Mesendoderm (in vitro differentiated cells): Measurements from ENCODE around the gene NOL6.

ENCODE experiments used
- DNase-seq: peaks from one replicate; pipeline ENCODE4 v3.0.0; 2013
- H2AK5ac ChIP-seq: 2 replicates; pipeline ENCODE4 v1.6.1; 2013; ENCODE audit warnings: low read length, inconsistent platforms
- H2BK120ac ChIP-seq: 2 replicates; pipeline ENCODE4 v1.6.1; 2013; ENCODE audit warnings: low read depth, mild to moderate bottlenecking, low read length, moderate library complexity, mixed read lengths
- H2BK15ac ChIP-seq: replicated peaks from 2 replicates; pipeline ENCODE4 v1.6.1; 2013; ENCODE audit warnings: low read depth, mild to moderate bottlenecking, moderate library complexity
- H2BK5ac ChIP-seq: 2 replicates; pipeline ENCODE4 v1.6.1; 2013; ENCODE audit warnings: low read length, inconsistent platforms
- H3K18ac ChIP-seq: 2 replicates; pipeline ENCODE4 v1.6.1; 2013; ENCODE audit warnings: mild to moderate bottlenecking, low read length, mixed read lengths
- H3K23ac ChIP-seq: one replicate; pipeline ENCODE4 v1.6.1; 2013; ENCODE audit warnings: low read length
- H3K27ac ChIP-seq: 2 replicates; pipeline ENCODE4 v1.5.1; 2013; ENCODE audit warnings: low read depth, mild to moderate bottlenecking, inconsistent platforms, low read length, moderate library complexity
- H3K27me3 ChIP-seq: 2 replicates; pipeline ENCODE4 v1.6.1; 2013; ENCODE audit warnings: low read length, control low read depth, mild to moderate bottlenecking, inconsistent platforms; ENCODE audit not compliant: insufficient read depth, poor library complexity
- H3K36me3 ChIP-seq: 2 replicates; pipeline ENCODE4 v1.6.1; 2013; ENCODE audit warnings: low read length, inconsistent platforms; ENCODE audit not compliant: control insufficient read depth, insufficient read depth
- H3K4ac ChIP-seq: one replicate; pipeline ENCODE4 v1.6.1; 2013; ENCODE audit warnings: low read depth, mild to moderate bottlenecking, low read length, moderate library complexity
- H3K4me1 ChIP-seq: 2 replicates; pipeline ENCODE4 v1.6.1; 2013; ENCODE audit warnings: low read depth, low read length, inconsistent platforms; ENCODE audit not compliant: control insufficient read depth
- H3K4me2 ChIP-seq: 2 replicates; pipeline ENCODE4 v1.6.1; 2013; ENCODE audit warnings: low read length
- H3K4me3 ChIP-seq: 2 replicates; pipeline ENCODE4 v1.5.1; 2013; ENCODE audit warnings: mild to moderate bottlenecking, low read length
- H3K56ac ChIP-seq: one replicate; pipeline ENCODE4 v1.6.1; 2013; ENCODE audit warnings: low read length
- H3K79me1 ChIP-seq: 2 replicates; pipeline ENCODE4 v1.6.1; 2013; ENCODE audit warnings: low read length, inconsistent platforms
- H3K79me2 ChIP-seq: 2 replicates; pipeline ENCODE4 v1.6.1; 2013; ENCODE audit warnings: mild to moderate bottlenecking, low read length; ENCODE audit not compliant: control insufficient read depth, insufficient read depth
- H3K9ac ChIP-seq: 2 replicates; pipeline ENCODE4 v1.6.1; 2013; ENCODE audit warnings: low read length, inconsistent platforms
- H4K5ac ChIP-seq: one replicate; pipeline ENCODE4 v1.6.1; 2013; ENCODE audit warnings: low read length
- H4K8ac ChIP-seq: one replicate; pipeline ENCODE4 v1.6.1; 2013; ENCODE audit warnings: low read depth, mild to moderate bottlenecking, control low read depth, low read length, moderate library complexity
- WGBS: extraction: QIAGEN DNeasy Blood & Tissue Kit; methylation state at CpG from one replicate; pipeline ENCODE4 v1.1.7; 2013; ENCODE audit warnings: low lambda C conversion rate, missing lambda C conversion rate; ENCODE audit not compliant: insufficient coverage; ENCODE audit errors: extremely low coverage; 5-methylcytosine and 5-hydroxymethylcytosine counted together

Gene NOL6

GRCh38 chr9:33469891-33470290, 3.8 kb downstream of the NOL6 start:
- no CpG with 5 or more reads among the region's 6 CpGs for WGBS
- Histone ChIP-seq H3K36me3 (peaks cover 22% of the 10 kb centered on the region), H3K56ac (no peak overlapping the region)

GRCh38 chr9:33468797-33469621, 4.7 kb downstream of the NOL6 start:
- WGBS = no CpG with 5 or more reads among the region's 21 CpGs
- H3K4ac ChIP-seq = no peak overlapping the region
- peaks cover 23% of the 10 kb centered on the region for H3K36me3 ChIP-seq
- no peak overlapping the region for H2BK5ac ChIP-seq
- H3K79me2 ChIP-seq = peaks cover 23% of the 10 kb centered on the region
- no peak overlapping the region for H3K4me3 ChIP-seq
- no peak overlapping the region for H2AK5ac ChIP-seq
- H3K56ac ChIP-seq = no peak overlapping the region
- no peak overlapping the region for H3K23ac ChIP-seq
- H3K4me2 ChIP-seq = no peak overlapping the region
- H3K18ac ChIP-seq = no peak overlapping the region
- no peak overlapping the region for H4K5ac ChIP-seq
- H4K8ac ChIP-seq = no peak overlapping the region
- no peak overlapping the region for H3K9ac ChIP-seq
- no peak overlapping the region for H2BK120ac ChIP-seq
- no peaks in the 10 kb centered on the region for H3K27me3 ChIP-seq
- peaks cover 2% of the 10 kb centered on the region for H3K4me1 ChIP-seq
- no peak overlapping the region for H2BK15ac ChIP-seq
- no peak for DNase-seq
- H3K79me1 ChIP-seq = peaks cover 7% of the 10 kb centered on the region
- H3K27ac ChIP-seq = no peak overlapping the region

More at GRCh38 chr9:33469891-33470290, 3.8 kb downstream of the NOL6 start:
- no peak overlapping the region for H2AK5ac ChIP-seq
- H4K8ac ChIP-seq = no peak overlapping the region
- H3K79me1 ChIP-seq = peaks cover 7% of the 10 kb centered on the region
- no peak overlapping the region for H2BK120ac ChIP-seq
- H3K4me3 ChIP-seq = no peak overlapping the region
- no peak for DNase-seq
- no peak overlapping the region for H3K18ac ChIP-seq
- no peak overlapping the region for H2BK15ac ChIP-seq
- peaks cover 2% of the 10 kb centered on the region for H3K4me1 ChIP-seq
- no peak overlapping the region for H4K5ac ChIP-seq
- no peak overlapping the region for H2BK5ac ChIP-seq
- H3K79me2 ChIP-seq = peaks cover 23% of the 10 kb centered on the region
- no peaks in the 10 kb centered on the region for H3K27me3 ChIP-seq
- H3K4ac ChIP-seq = no peak overlapping the region
- H3K27ac ChIP-seq = no peak overlapping the region
- no peak overlapping the region for H3K23ac ChIP-seq
- no peak overlapping the region for H3K4me2 ChIP-seq
- no peak overlapping the region for H3K9ac ChIP-seq

GRCh38 chr9:33468215-33468730, 5.5 kb downstream of the NOL6 start:
- Histone ChIP-seq H3K36me3 (peaks cover 29% of the 10 kb centered on the region), H4K5ac (no peak overlapping the region), H2BK15ac (no peak overlapping the region), H3K79me2 (peaks cover 19% of the 10 kb centered on the region), H3K27ac (no peak overlapping the region), H4K8ac (no peak overlapping the region), H3K23ac (no peak overlapping the region), H3K4me1 (peaks cover 2% of the 10 kb centered on the region), H2BK5ac (no peak overlapping the region), H2BK120ac (no peak overlapping the region), H3K4me3 (no peak overlapping the region), H3K56ac (no peak overlapping the region), H3K18ac (no peak overlapping the region), H3K9ac (no peak overlapping the region), H3K4ac (no peak overlapping the region), H3K4me2 (no peak overlapping the region), H2AK5ac (no peak overlapping the region), H3K27me3 (no peaks in the 10 kb centered on the region), H3K79me1 (peaks cover 7% of the 10 kb centered on the region)
- WGBS = no CpG with 5 or more reads among the region's 4 CpGs
- DNase-seq = no peak

GRCh38 chr9:33467526-33467925, 6.2 kb downstream of the NOL6 start:
- Histone ChIP-seq H2BK5ac (no peak overlapping the region), H3K4me2 (no peak overlapping the region), H3K23ac (no peak overlapping the region), H2BK120ac (no peak overlapping the region), H3K56ac (no peak overlapping the region), H2AK5ac (no peak overlapping the region), H3K4me1 (peaks cover 2% of the 10 kb centered on the region), H3K27me3 (no peaks in the 10 kb centered on the region), H3K36me3 (peaks cover 35% of the 10 kb centered on the region), H2BK15ac (no peak overlapping the region), H3K79me2 (peaks cover 12% of the 10 kb centered on the region), H3K79me1 (peaks cover 7% of the 10 kb centered on the region), H3K18ac (no peak overlapping the region), H3K4me3 (no peak overlapping the region), H3K4ac (no peak overlapping the region), H3K27ac (no peak overlapping the region), H4K5ac (no peak overlapping the region), H3K9ac (no peak overlapping the region), H4K8ac (no peak overlapping the region)
- WGBS = no CpG with 5 or more reads among the region's 7 CpGs
- no peak for DNase-seq

GRCh38 chr9:33466565-33467495, 6.9 kb downstream of the NOL6 start:
- no peak overlapping the region for H2BK120ac ChIP-seq
- H3K79me1 ChIP-seq = peaks cover under 1% of the 10 kb centered on the region
- no peak overlapping the region for H3K18ac ChIP-seq
- WGBS = no CpG with 5 or more reads among the region's 24 CpGs
- no peak overlapping the region for H4K5ac ChIP-seq
- no peak overlapping the region for H4K8ac ChIP-seq
- H3K4ac ChIP-seq = no peak overlapping the region
- H3K23ac ChIP-seq = no peak overlapping the region
- no peaks in the 10 kb centered on the region for H3K4me1 ChIP-seq
- H3K56ac ChIP-seq = no peak overlapping the region
- no peak overlapping the region for H3K4me3 ChIP-seq
- no peak overlapping the region for H2AK5ac ChIP-seq
- no peak overlapping the region for H3K9ac ChIP-seq
- peaks cover 39% of the 10 kb centered on the region for H3K36me3 ChIP-seq
- no peak overlapping the region for H2BK5ac ChIP-seq
- H3K27ac ChIP-seq = no peak overlapping the region
- no peak overlapping the region for H3K4me2 ChIP-seq
- no peak overlapping the region for H2BK15ac ChIP-seq
- peaks cover 5% of the 10 kb centered on the region for H3K79me2 ChIP-seq
- no peaks in the 10 kb centered on the region for H3K27me3 ChIP-seq
- DNase-seq = peak; percentile 53
